Measurements from ENCODE around the gene ZNF496. TPM values are rescaled to one million over a fixed set of nuclear protein-coding genes. Genes with fewer than 3 reads are reported as not detected.
"Not testable (repeated sequence)": the region's sequence is repeated elsewhere in the genome, so short reads cannot be mapped to it uniquely, and the experiment has no call there.

The ZNF496 gene
- total RNA-seq, 1 experiment from 2014 or later: 7.9 TPM

GRCh38 chr1:247281001-247281574 lies 50.6 kb downstream of the ZNF496 start:
- in situ Hi-C loops (cut with HindIII; ENCODE audit: low pct_unique_long_range_greater_than_20kb, low sequenced_read_pairs): no loop called here
- DNase-seq (ENCODE audit: low read depth, low spot score): no peak

GRCh38 chr1:247277191-247277590 lies 54.5 kb downstream of the ZNF496 start:
- no peak for DNase-seq (ENCODE audit: low read depth, low spot score)
- in situ Hi-C loops (cut with HindIII; ENCODE audit: low pct_unique_long_range_greater_than_20kb, low sequenced_read_pairs): no loop called here

GRCh38 chr1:247274605-247275256 lies 56.9 kb downstream of the ZNF496 start:
- DNase-seq (ENCODE audit: low read depth, low spot score): no peak

GRCh38 chr1:247273013-247273412 lies 58.7 kb downstream of the ZNF496 start:
- no peak for DNase-seq (ENCODE audit: low read depth, low spot score)
- in situ Hi-C loops (cut with HindIII; ENCODE audit: low pct_unique_long_range_greater_than_20kb, low sequenced_read_pairs): no loop called here

More at GRCh38 chr1:247274605-247275256, 56.9 kb downstream of the ZNF496 start:
- in situ Hi-C loops (cut with HindIII; ENCODE audit: low pct_unique_long_range_greater_than_20kb, low sequenced_read_pairs): no loop called here

GRCh38 chr1:247270003-247270402 lies 61.7 kb downstream of the ZNF496 start:
- DNase-seq (ENCODE audit: low read depth, low spot score): no peak
- in situ Hi-C loops (cut with HindIII; ENCODE audit: low pct_unique_long_range_greater_than_20kb, low sequenced_read_pairs): no loop called here

- no peak for DNase-seq (ENCODE audit: low read depth, low spot score)
- in situ Hi-C loops (cut with HindIII; ENCODE audit: low pct_unique_long_range_greater_than_20kb, low sequenced_read_pairs): no loop called here
Measured at GRCh38 chr1:247269133-247269532, 62.5 kb downstream of the ZNF496 start.

- DNase-seq (ENCODE audit: low read depth, low spot score): no peak
- in situ Hi-C loops (cut with HindIII; ENCODE audit: low pct_unique_long_range_greater_than_20kb, low sequenced_read_pairs): no loop called here
Measured at GRCh38 chr1:247268390-247269045, 63.1 kb downstream of the ZNF496 start.

- in situ Hi-C loops (cut with HindIII; ENCODE audit: low pct_unique_long_range_greater_than_20kb, low sequenced_read_pairs): no loop called here
- DNase-seq (ENCODE audit: low read depth, low spot score): no peak
Measured at GRCh38 chr1:247266053-247266452, 65.6 kb downstream of the ZNF496 start.

- DNase-seq (ENCODE audit: low read depth, low spot score); in situ Hi-C loops (cut with HindIII; ENCODE audit: low pct_unique_long_range_greater_than_20kb, low sequenced_read_pairs): not testable (repeated sequence)
Measured at GRCh38 chr1:247255772-247256171, 75.9 kb downstream of the ZNF496 start, which contains the start of gene VN1R5. TSS of gene VN1R5 (plus strand) at chr1:247256072.

GRCh38 chr1:247247568-247247967 lies 84.1 kb downstream of the ZNF496 start:
- DNase-seq (ENCODE audit: low read depth, low spot score): no peak
- in situ Hi-C loops (cut with HindIII; ENCODE audit: low pct_unique_long_range_greater_than_20kb, low sequenced_read_pairs): no loop called here

Small RNA genes within 50 kb of the gene (small RNA-seq; reads per million reads assigned to genes)
- gene RF00019: 0 reads per million in 2 experiments

Other genes with a start within 250 kb of the ZNF496 start
- gene ZNF669, start 227.5 kb downstream of the ZNF496 start, total RNA-seq (2014; rRNA removed; shearing (Covaris generic)): 7.8 and 8.3 TPM in 2 replicates
- 28.4 and 30.2 TPM in 2 replicates for gene ZNF124, start 159.8 kb downstream of the ZNF496 start, total RNA-seq (2014; rRNA removed; shearing (Covaris generic))
- not detected in 2 replicates for gene VN1R5, start 75.8 kb downstream of the ZNF496 start, total RNA-seq (2014; rRNA removed; shearing (Covaris generic))
- gene NLRP3, start 84.3 kb upstream of the ZNF496 start, total RNA-seq (2014; rRNA removed; shearing (Covaris generic)): 0.16 TPM in 1 of 2 replicates, not detected in the other
- not detected in 2 replicates for gene OR2B11, start 126.2 kb upstream of the ZNF496 start, total RNA-seq (2014; rRNA removed; shearing (Covaris generic))
- 0.03 and 0.05 TPM in 2 replicates for gene OR2C3, start 204.6 kb upstream of the ZNF496 start, total RNA-seq (2014; rRNA removed; shearing (Covaris generic))
- 0.32 and 0.43 TPM in 2 replicates for gene GCSAML, start 217.3 kb upstream of the ZNF496 start, total RNA-seq (2014; rRNA removed; shearing (Covaris generic))

Data from SK-MEL-5 (cell line).